HL-60 (cell line): ENCODE data around the gene GLI3.

ENCODE experiments used
- DNase-seq, 2 experiments: peaks; one replicate each; pipeline ENCODE4 v3.0.0-alpha.2; 2010 to 2020; ENCODE audit warnings: low read depth in 1 of 2, low spot score in 1 of 2
- H3K27ac ChIP-seq: fragments of 250-450 bp; sonication (Bioruptor Pico); replicated peaks from 2 replicates; pipeline ENCODE4 v1.5.1; 2020; ENCODE audit warnings: mild to moderate bottlenecking, moderate library complexity
- H3K27me3 ChIP-seq: fragments of 250-450 bp; sonication (Bioruptor Pico); 2 replicates; pipeline ENCODE4 v1.5.1; 2021; ENCODE audit warnings: mild to moderate bottlenecking, moderate library complexity; ENCODE audit not compliant: insufficient read depth, poor library complexity, severe bottlenecking
- H3K4me3 ChIP-seq: replicated peaks from 2 replicates; pipeline ENCODE4 v1.5.1; 2011; ENCODE audit warnings: mild to moderate bottlenecking, control low read depth, low read length; ENCODE audit not compliant: insufficient read depth
- GABPA ChIP-seq: IDR thresholded peaks from 2 replicates; pipeline ENCODE4 v1.6.1; 2012; ENCODE audit warnings: low read depth
- POLR2AphosphoS5 ChIP-seq: IDR thresholded peaks from 2 replicates; pipeline ENCODE4 v1.6.1; 2012; ENCODE audit warnings: low read depth
- SPI1 ChIP-seq: IDR thresholded peaks from 2 replicates; pipeline ENCODE4 v1.6.1; 2012; ENCODE audit warnings: low read depth, mild to moderate bottlenecking, borderline replicate concordance
- TF ChIP-seq, protein P1 (sequence below): IDR thresholded peaks from 2 replicates; pipeline ENCODE4 v1.6.1; 2012; ENCODE audit warnings: low read depth; ENCODE audit not compliant: insufficient replicate concordance
- TF ChIP-seq, protein P2 (sequence below): IDR thresholded peaks from one replicate; pipeline ENCODE4 v1.5.1; 2011; ENCODE audit warnings: low read length, control low read depth, inconsistent platforms; ENCODE audit not compliant: insufficient read depth

The GLI3 gene

GRCh38 chr7:42096268-42096667, 140.7 kb downstream of the GLI3 start:
- no peak overlapping the region for H3K27ac ChIP-seq
- H3K27me3 ChIP-seq: no peaks in the 10 kb centered on the region
- DNase-seq: no peak
- H3K4me3 ChIP-seq: no peak overlapping the region
- no peak for TF ChIP-seq GABPA
- no peak for TF ChIP-seq POLR2AphosphoS5
- TF ChIP-seq, protein P1, sequence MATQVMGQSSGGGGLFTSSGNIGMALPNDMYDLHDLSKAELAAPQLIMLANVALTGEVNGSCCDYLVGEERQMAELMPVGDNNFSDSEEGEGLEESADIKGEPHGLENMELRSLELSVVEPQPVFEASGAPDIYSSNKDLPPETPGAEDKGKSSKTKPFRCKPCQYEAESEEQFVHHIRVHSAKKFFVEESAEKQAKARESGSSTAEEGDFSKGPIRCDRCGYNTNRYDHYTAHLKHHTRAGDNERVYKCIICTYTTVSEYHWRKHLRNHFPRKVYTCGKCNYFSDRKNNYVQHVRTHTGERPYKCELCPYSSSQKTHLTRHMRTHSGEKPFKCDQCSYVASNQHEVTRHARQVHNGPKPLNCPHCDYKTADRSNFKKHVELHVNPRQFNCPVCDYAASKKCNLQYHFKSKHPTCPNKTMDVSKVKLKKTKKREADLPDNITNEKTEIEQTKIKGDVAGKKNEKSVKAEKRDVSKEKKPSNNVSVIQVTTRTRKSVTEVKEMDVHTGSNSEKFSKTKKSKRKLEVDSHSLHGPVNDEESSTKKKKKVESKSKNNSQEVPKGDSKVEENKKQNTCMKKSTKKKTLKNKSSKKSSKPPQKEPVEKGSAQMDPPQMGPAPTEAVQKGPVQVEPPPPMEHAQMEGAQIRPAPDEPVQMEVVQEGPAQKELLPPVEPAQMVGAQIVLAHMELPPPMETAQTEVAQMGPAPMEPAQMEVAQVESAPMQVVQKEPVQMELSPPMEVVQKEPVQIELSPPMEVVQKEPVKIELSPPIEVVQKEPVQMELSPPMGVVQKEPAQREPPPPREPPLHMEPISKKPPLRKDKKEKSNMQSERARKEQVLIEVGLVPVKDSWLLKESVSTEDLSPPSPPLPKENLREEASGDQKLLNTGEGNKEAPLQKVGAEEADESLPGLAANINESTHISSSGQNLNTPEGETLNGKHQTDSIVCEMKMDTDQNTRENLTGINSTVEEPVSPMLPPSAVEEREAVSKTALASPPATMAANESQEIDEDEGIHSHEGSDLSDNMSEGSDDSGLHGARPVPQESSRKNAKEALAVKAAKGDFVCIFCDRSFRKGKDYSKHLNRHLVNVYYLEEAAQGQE: no peak
- TF ChIP-seq, protein P2, sequence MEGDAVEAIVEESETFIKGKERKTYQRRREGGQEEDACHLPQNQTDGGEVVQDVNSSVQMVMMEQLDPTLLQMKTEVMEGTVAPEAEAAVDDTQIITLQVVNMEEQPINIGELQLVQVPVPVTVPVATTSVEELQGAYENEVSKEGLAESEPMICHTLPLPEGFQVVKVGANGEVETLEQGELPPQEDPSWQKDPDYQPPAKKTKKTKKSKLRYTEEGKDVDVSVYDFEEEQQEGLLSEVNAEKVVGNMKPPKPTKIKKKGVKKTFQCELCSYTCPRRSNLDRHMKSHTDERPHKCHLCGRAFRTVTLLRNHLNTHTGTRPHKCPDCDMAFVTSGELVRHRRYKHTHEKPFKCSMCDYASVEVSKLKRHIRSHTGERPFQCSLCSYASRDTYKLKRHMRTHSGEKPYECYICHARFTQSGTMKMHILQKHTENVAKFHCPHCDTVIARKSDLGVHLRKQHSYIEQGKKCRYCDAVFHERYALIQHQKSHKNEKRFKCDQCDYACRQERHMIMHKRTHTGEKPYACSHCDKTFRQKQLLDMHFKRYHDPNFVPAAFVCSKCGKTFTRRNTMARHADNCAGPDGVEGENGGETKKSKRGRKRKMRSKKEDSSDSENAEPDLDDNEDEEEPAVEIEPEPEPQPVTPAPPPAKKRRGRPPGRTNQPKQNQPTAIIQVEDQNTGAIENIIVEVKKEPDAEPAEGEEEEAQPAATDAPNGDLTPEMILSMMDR: no peak
- TF ChIP-seq SPI1: no peak

GRCh38 chr7:42095791-42096190, 141.2 kb downstream of the GLI3 start:
- H3K4me3 ChIP-seq: no peak overlapping the region
- peak; percentile 38 to 67 for DNase-seq

DNA sequence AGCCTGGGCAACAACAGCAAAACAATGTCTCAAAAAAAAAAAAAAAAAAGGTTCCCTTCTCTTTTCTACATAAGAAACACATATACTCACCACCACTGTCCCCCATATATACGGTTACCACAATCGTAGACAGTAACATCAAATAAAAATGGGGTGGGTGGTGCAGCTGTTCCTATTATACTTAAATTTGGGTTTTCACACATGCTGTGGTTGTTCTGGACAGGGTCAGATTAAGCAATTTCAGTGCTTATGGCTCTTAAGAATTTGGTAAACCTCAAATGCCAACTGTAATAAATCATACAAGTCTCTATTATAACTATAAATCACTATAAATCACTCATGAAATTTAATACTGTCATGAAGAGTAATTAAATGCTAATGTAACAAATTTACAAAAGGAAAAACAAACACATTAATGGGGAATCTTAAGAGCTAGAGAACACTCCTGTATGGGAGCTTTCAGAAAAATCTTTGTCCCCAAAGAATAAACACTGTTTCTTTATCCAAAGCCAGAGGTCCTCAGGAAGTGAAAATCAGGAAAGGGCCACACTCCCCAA, 143.6 kb downstream of the GLI3 start:
- Histone ChIP-seq H3K27me3 (no peaks in the 10 kb centered on the region), H3K4me3 (no peak overlapping the region), H3K27ac (no peak overlapping the region)
- DNase-seq: no peak
- TF ChIP-seq, protein P1: no peak
- TF ChIP-seq, protein P2: no peak
- TF ChIP-seq POLR2AphosphoS5 (no peak), SPI1 (no peak), GABPA (no peak)

More at GRCh38 chr7:42095791-42096190, 141.2 kb downstream of the GLI3 start:
- no peak overlapping the region for H3K27ac ChIP-seq
- no peaks in the 10 kb centered on the region for H3K27me3 ChIP-seq
- TF ChIP-seq GABPA: no peak
- TF ChIP-seq, protein P1: no peak
- TF ChIP-seq, protein P2: no peak
- no peak for TF ChIP-seq SPI1
- TF ChIP-seq POLR2AphosphoS5: no peak
